HepG2 (cell line): Measurements from ENCODE around the gene DSCAML1.

Experiments
- EED ChIP-seq: sonication (generic); formaldehyde crosslinking; IDR thresholded peaks from 2 replicates; pipeline ENCODE4 v1.5.0; 2020; ENCODE audit warnings: mild to moderate bottlenecking, missing genetic modification reagents
- ZKSCAN1 ChIP-seq: fragments of 150-350 bp; IDR thresholded peaks from 2 replicates; pipeline ENCODE4 v1.6.1; 2014; ENCODE audit warnings: low read length
- ZNF274 ChIP-seq: sonication (generic); formaldehyde crosslinking; IDR thresholded peaks from 2 replicates; pipeline ENCODE4 v1.5.1; 2020; ENCODE audit warnings: mild to moderate bottlenecking, missing genetic modification reagents
- TF ChIP-seq, protein P1 (sequence below): sonication (generic); formaldehyde crosslinking; IDR thresholded peaks from 2 replicates; pipeline ENCODE4 v1.5.1; 2020; ENCODE audit warnings: missing genetic modification reagents, mild to moderate bottlenecking, borderline replicate concordance
- TF ChIP-seq, protein P2 (sequence below): sonication (generic); formaldehyde crosslinking; IDR thresholded peaks from 2 replicates; pipeline ENCODE4 v1.5.0; 2020; ENCODE audit warnings: mild to moderate bottlenecking, missing genetic modification reagents, moderate library complexity

DNA sequence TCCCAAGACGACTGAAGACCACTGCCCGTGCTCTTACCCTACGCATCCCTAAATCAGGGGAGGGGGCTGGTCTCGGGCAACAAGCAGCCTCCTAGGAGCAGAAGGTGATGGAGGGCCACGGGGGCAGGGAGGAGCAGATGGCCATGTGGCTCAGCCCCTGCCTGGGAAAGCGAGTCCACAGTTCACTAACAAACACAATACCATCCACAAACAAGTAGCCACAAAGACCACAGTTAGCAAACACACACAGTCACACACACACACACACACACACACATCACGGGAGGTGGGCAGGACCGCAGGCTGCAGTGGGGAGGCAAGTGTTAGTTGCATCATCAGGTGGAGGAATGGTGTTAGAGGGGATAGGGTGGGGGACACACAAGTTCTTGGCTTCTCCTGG lies 40.8 kb upstream of the DSCAML1 start:
- TF ChIP-seq, protein P1, sequence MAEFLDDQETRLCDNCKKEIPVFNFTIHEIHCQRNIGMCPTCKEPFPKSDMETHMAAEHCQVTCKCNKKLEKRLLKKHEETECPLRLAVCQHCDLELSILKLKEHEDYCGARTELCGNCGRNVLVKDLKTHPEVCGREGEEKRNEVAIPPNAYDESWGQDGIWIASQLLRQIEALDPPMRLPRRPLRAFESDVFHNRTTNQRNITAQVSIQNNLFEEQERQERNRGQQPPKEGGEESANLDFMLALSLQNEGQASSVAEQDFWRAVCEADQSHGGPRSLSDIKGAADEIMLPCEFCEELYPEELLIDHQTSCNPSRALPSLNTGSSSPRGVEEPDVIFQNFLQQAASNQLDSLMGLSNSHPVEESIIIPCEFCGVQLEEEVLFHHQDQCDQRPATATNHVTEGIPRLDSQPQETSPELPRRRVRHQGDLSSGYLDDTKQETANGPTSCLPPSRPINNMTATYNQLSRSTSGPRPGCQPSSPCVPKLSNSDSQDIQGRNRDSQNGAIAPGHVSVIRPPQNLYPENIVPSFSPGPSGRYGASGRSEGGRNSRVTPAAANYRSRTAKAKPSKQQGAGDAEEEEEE (CRISPR knock-in tag): no peak
- TF ChIP-seq, protein P2, sequence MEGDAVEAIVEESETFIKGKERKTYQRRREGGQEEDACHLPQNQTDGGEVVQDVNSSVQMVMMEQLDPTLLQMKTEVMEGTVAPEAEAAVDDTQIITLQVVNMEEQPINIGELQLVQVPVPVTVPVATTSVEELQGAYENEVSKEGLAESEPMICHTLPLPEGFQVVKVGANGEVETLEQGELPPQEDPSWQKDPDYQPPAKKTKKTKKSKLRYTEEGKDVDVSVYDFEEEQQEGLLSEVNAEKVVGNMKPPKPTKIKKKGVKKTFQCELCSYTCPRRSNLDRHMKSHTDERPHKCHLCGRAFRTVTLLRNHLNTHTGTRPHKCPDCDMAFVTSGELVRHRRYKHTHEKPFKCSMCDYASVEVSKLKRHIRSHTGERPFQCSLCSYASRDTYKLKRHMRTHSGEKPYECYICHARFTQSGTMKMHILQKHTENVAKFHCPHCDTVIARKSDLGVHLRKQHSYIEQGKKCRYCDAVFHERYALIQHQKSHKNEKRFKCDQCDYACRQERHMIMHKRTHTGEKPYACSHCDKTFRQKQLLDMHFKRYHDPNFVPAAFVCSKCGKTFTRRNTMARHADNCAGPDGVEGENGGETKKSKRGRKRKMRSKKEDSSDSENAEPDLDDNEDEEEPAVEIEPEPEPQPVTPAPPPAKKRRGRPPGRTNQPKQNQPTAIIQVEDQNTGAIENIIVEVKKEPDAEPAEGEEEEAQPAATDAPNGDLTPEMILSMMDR (CRISPR knock-in tag): no peak
- TF ChIP-seq ZKSCAN1: no peak
- TF ChIP-seq ZNF274 (CRISPR knock-in tag): no peak
- no peak for TF ChIP-seq EED (CRISPR knock-in tag)
